HG03469 (cell line): ENCODE results near the gene ABHD14A.
"Not testable (repeated sequence)": the region's sequence is repeated elsewhere in the genome, so short reads cannot be mapped to it uniquely, and the experiment has no call there.

Experiments
- ATAC-seq: cut with Tn5 transposase; IDR thresholded peaks from one replicate; pipeline ENCODE4 v1.9.1; 2021; ENCODE audit warnings: mild to moderate bottlenecking, moderate library complexity, moderate number of reproducible peaks; ENCODE audit not compliant: unreplicated experiment

Gene ABHD14A

DNA sequence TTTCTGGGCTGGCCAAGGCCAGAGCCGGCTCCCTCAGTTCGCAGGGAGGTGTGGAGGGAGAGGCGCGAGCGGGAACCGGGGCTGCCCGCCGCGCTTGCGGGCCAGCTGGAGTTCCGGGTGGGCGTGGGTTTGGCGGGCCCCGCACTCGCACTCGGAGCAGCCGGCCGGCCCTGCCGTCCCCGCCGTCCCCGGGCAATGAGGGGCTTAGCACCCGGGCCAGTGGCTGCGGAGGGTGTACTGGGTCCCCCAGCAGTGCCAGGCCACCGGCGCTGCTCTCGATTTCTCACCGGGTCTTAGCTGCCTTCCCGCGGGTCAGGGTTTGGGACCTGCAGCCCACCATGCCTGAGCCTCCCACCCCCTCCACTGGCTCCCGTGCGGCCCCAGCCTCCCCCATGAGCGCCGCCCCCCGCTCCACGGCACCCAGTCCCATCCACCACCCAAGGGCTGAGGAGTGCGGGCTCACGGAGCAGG is 15.7 kb downstream of the ABHD14A start:
- ATAC-seq: not testable (repeated sequence)

- no peak for ATAC-seq
Measured at GRCh38 chr3:51992017-51992682, 17.3 kb downstream of the ABHD14A start.

- not testable (repeated sequence) for ATAC-seq
Measured at GRCh38 chr3:51993657-51994056, 18.8 kb downstream of the ABHD14A start.

DNA sequence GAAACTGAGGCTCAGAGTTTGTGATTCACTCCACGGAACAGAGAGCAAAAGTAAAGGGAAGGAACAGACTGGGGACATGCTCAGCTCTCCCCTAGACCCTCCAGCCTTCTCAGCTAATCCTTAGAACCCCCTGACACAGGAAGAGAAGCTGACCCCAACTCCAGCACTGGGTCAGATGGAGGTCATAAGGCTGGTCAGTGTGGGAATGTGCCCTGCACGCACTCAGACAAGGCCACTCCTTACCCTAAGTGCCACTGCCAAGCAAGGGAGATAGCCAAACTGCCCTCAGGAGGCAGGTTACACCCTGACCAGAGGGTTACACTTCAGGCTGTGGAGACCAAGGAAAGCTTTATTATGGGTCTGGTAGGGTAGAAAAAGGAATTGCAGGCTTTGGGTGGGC is 19.7 kb downstream of the ABHD14A start:
- ATAC-seq: no peak

DNA sequence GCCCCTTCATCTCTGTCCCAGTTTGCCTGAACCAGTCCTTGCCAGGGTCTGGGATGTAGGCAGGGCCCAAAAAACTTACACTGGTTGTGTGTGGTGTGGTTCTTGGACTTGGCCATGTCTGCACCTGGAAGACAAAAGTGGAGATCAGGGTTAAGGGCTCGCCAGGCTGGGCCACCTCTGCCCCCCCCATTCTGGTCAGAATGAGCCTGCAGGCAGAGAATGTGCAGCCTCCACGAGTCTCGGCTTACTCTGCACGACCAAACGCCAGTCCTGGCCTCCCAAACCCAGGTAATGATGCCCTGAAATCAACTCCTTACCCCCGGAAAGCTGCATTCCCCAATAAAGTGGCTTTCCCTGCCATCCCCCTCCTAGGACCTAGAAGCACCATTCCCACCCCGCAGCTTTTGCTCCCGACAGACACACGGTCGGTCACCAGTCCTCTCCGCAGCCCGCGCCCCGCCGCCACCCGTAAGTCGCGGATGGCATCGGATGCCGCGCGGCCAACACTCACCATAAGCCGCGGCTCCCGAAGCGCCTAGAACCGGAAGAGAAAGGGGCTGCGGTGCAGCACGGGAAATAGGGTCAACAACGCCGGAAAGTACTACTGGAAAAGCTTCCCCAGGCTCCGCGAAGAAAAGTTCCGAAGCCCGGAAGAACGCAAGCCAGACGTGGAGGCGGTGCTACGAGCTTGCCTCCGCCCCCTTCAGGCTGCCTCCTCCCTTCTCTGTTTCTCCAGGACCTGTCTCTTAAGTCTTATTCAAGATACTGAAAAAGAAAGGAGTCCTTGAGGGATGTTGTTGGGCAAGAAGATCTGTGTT is 20.7 kb downstream of the ABHD14A start, which contains the start of gene RPL29:
TSS of gene RPL29 (minus strand) at position 550 of the 818 bp plus-strand sequence. CDS start at position 116, 434 bp downstream.
- ATAC-seq: peak; percentile 58

GRCh38 chr3:51997172-51997571 is 22.3 kb downstream of the ABHD14A start:
- no peak for ATAC-seq

- ATAC-seq: no peak
Measured at GRCh38 chr3:51997935-51998596, 23.2 kb downstream of the ABHD14A start.

GRCh38 chr3:51998774-51999173 is 23.9 kb downstream of the ABHD14A start:
- ATAC-seq: no peak

- ATAC-seq: no peak
Measured at GRCh38 chr3:51999846-52000245, 25.0 kb downstream of the ABHD14A start.

- ATAC-seq: peak; percentile 69
Measured at GRCh38 chr3:52001443-52001974, 26.6 kb downstream of the ABHD14A start.

DNA sequence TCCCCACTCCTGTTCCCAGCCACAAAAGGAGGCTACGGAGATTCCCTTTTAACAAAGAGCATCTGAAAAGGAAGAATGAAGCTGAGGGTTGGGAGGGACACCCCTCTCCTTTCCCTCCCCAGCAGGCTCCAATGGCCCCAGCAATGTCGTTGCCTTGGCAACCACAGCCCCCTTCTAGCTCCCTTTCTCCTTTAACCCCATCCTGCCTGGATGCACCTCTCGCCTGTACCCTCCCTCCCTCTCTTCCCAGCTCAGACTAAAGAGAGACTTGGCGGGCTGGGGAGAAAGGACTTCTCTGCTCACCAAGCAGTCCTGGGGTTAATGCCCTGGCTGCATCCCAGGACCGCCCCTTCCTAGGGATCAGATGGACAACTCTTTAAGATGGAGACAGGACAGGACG is 27.9 kb downstream of the ABHD14A start:
- ATAC-seq: no peak

GRCh38 chr3:52004163-52004787 is 29.4 kb downstream of the ABHD14A start:
- ATAC-seq: no peak

DNA sequence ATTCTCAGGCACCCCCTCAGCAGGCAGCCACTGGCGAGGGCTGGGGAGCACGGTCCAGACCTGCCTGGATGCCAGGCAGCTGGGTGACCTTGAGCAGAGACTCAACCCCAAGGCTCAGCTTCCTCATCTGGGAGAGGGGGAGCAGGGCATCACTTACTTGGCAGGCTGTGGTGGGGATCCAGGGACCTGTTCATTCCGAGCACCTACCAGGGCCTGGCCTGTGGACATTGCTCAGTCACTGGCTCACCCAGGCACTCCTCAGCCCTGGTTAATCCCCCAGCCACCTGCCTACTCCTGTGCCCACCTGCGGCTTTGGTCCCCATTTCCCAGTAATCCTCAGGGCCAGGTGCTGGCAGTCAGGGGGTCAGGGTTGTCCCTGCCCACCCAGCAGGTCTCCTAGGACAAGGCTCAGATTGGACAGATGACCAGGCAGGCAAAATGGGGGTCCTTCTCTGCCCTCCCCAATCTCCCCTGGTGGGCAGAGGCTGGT is 30.1 kb downstream of the ABHD14A start:
- no peak for ATAC-seq

DNA sequence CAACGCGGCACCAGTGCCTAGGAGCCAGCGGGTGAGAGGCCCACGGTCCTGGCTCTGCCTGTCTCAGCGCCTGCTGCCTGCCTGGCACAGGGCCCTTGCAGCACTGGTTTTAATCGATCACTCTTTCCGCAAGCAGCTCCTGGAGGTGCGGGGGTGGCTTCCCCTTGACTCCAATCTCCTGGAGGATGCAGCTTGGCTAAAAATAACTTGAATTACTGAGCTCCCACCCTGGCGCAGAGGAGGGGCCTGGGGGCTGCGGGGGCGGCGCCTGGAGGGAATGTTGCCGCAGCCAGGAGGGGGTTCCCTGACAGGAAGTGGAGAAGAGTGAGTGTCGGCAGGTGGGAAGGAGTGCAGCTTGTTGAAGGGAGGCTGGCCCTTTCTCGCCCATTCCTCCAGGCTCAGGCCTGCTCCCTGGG is 30.7 kb downstream of the ABHD14A start:
- ATAC-seq: no peak

DNA sequence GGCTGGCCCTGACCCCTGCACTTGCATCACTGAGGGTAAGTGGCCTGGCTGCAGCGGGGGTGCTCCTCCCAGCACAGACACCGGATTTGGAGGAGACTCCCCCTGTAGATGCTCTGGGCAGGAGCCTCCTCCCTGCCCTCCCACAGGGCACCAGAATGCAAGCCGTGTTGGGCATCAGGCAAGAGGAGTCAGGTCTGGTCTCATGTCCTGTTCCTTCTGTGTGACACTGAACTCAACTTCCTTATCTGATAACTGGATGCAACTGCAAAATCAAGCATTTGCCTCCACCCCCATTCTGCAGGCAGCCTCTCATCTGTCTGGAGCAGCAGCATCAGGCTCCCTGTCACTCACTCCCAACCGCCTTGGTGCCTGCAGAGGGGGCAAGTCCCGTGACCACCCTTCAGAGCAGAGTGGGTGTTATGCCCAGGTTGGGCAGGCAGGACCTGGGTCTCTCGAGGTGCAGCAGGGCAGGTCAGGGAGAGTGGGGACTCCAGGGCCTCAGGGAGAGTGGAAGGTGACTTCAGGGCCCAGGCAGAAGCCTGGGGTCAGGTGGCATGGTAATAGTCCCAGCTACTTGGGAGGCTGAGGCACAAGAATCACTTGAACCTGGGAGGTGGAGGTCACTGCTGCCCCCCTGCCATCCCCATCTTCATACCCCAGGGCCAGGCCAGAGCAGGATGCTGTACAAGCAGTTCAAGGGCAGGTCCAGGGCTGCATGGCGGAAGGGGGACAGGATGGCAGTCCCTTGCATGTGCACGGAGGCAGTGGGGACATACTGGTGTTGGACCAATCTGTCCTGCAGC is 31.4 kb downstream of the ABHD14A start:
- no peak for ATAC-seq

DNA sequence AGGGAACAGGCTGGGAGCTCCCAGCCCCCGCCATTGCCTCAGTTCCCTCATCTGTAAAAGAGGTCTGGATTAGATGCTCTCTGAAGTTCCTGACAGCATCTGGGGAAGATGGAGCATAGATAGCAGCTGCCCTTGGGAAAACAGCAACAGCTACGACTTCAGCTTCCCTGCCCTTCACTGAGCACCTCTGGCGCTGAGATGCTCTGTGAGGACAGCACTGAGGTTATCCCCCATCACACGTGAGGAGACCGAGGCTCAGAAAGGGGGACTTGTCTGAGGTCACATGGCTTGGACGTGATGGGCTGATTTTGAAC is 31.9 kb downstream of the ABHD14A start:
- ATAC-seq: no peak

DNA sequence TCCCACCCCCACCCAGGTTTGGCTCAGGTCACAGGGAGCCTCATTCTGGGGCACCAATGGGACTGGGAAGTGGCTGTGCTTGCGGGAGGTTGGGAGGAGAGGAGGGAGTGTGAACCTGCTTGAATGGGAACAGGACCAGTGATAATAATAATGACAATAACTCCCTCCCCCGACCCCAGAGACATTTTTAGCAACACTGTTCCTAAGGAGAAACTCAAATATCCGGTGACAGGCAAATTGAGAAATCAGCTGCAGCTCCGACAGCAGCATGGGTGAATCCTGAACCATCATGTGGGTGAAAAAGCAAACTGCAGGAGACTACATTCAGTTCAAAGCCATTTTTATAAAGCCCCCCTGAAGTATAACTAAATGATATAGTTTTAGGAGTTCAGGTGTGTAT is 32.4 kb downstream of the ABHD14A start:
- no peak for ATAC-seq

DNA sequence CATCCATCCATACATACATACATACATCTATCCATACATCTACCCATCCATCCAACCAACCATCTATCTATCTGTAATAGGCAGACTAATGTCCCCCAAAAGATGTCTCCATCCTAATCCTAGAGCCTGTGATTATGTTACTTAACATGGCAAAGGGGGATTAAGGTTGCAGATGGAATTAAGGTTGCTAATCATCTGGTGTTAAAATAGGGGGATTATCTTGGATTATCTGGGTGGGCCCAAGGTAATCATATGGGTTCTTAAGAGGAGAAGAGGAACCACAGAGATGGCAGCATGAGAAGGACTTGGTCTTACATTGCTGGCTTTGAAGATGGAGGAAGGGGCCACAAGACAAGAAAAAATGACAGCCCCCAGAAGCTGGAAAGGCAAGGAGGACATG is 35.6 kb downstream of the ABHD14A start:
- ATAC-seq: no peak

GRCh38 chr3:52012699-52013098 is 37.8 kb downstream of the ABHD14A start:
- no peak for ATAC-seq
